Prostate gland (tissue), 2 donors: ENCODE data around the gene GNE.

ENCODE experiments used
- CTCF ChIP-seq, 4 experiments: fragments of 200-600 bp in 2 of 4; fragments of 450-650 bp in 2 of 4; sonication (generic) in 2 of 4; IDR thresholded peaks; 1 replicate in 3 of 4; 2 replicates in 1 of 4; pipeline ENCODE4 v1.5.1; 2016 to 2019; ENCODE audit warnings: antibody characterized with exemption in 4 of 4, mild to moderate bottlenecking in 2 of 4, moderate library complexity in 2 of 4
- POLR2A ChIP-seq: fragments of 450-650 bp; IDR thresholded peaks from one replicate; pipeline ENCODE4 v1.6.1; 2016; ENCODE audit warnings: antibody characterized with exemption, mild to moderate bottlenecking

DNA sequence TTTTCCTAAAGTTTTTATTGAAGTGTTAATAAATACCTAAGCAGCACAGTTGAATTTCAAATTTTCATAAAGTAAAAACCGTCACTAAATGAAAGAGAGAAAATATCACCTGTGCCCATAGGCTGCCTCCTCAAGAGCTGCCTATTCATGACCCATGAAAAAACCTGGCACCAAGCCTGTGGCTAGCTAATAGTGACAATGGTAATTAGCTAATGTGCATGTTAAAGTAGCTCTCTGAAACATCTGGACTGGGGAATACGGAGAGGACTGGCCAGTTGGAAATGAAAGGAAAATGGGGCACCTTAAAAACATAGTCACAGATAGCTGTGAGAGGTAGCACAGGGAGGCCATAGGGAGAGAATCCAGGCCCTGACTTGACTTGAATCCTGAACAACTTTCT lies 5.4 kb upstream of the GNE start:
- TF ChIP-seq CTCF (IDR thresholded peaks at IDR 0.05), result no peak
- TF ChIP-seq POLR2A, result no peak
